ENCODE results near the gene SND1. TPM values are rescaled to one million over a fixed set of nuclear protein-coding genes. Genes with fewer than 3 reads are reported as not detected.

SND1 gene
- total RNA-seq, 1 donor, result 202 TPM

DNA sequence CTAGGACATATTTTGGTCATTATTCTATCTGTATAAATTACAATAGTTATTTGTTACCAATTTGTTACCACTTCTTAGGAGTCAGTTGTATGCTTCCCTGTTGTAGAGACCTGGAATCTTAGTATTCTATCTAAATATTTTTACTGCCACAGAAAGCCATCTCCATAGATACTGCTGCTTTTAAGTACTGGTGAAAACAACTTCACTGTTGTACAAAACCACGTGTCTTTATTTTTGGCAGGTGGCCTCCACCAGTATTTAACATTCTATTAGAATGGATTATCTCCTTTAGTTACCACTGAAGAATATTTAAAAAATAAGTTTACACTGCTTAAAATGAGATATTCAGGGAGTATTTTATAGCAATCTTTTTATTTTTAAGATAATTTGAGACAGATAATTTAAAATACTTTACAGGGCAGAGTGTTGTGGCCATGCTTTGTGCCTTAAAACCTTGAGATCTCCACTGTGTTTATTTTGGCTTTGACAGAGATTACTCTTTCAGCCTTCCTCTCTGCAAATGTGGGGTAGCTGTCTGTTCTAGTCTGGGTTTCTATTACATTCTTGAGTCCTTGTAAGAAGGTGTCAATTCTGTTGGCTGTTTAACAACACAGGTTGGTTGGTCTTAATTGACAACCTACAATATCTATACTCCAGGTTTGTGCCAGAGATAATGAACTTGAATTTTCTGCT lies 193.7 kb downstream of the SND1 start:
- TF ChIP-seq CTCF (IDR thresholded peaks at IDR 0.05; ENCODE audit: insufficient read depth, low read length), result no peak
- H3K4me3 ChIP-seq (ENCODE audit: low read depth, low read length), result no peak overlapping the region
- peak; percentile 9 for DNase-seq (ENCODE audit: low read depth)

DNA sequence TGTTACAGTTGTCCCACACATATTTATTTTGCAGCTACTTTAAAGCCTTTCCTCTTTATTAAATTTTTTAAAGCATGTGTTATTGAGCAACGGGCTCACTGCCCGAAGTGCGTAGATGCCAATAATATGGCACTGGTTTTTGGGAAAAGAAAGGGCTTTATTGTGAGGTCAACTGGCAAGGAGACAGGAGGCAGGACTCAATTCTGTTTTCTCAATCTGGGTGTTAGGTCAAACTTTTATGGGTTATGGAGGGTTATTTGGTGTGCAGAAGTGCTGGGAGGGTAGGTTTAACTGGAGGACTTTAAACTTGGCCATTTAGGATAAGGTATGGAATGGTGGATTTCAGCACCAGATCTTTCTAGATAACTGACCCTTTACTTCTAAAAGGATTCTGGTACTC lies 195.6 kb downstream of the SND1 start:
- no peak for DNase-seq (ENCODE audit: low read depth)
- no peak overlapping the region for H3K4me3 ChIP-seq (ENCODE audit: low read depth, low read length)
- TF ChIP-seq CTCF (IDR thresholded peaks at IDR 0.05; ENCODE audit: insufficient read depth, low read length), result no peak

DNA sequence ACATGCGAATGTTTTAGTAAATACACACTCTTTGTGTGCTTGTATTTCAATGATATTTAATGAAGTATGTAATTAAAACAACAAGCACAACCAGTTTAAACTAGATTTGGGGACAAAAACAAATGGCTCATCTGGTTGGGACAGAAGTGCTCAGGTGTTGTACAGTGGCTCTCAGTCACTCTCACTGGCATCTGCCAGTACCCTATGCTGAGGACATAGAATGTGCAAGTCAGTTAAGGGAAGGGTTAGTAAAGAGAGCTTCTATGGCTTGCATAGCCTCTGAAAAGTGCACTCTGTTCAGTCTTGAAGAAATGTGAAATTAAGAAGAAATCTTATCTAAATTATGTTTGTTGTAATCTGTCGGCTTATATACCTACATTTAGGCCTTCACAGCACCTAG lies 196.2 kb downstream of the SND1 start:
- H3K4me3 ChIP-seq (ENCODE audit: low read depth, low read length), result no peak overlapping the region
- no peak for DNase-seq (ENCODE audit: low read depth)
- TF ChIP-seq CTCF (IDR thresholded peaks at IDR 0.05; ENCODE audit: insufficient read depth, low read length), result no peak

DNA sequence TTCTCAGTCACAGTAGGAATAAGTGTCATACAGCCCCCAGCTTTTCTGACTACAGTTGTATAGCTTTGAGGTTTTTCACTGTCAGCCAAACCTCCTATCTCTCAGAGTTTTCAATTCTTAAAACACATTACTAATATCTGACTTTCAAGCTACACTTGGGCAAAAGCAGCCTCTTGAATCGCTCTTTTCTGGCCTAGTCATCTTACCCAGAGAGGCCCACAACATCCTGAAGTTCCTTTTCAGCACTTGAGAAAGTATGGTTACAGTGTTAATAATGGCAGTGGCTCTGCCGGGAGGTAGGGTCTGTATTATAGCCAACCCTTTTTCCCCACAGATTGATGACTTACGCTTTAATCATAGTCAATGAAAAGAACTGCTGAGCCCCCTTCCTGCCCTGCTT lies 198.2 kb downstream of the SND1 start:
- no peak for DNase-seq (ENCODE audit: low read depth)
- no peak for TF ChIP-seq CTCF (IDR thresholded peaks at IDR 0.05; ENCODE audit: insufficient read depth, low read length)
- no peak overlapping the region for H3K4me3 ChIP-seq (ENCODE audit: low read depth, low read length)

DNA sequence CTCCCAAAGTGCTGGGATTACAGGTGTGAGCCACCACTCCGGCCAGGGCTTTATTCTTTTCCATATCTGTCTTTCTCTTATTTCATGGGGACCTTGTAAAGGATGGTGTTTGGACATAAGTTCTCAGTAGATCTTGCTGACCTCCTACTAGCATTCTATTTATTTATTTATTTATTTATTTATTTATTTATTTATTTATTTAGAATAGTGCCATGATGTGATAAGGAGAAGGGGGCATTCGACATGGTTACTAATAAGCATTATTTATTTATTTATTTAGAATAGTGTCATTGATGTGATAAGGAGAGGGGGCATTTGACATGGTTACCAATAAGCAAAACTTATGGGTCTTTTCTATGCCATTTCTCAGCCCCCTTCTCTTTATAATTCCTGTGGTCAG lies 202.4 kb downstream of the SND1 start:
- no peak for TF ChIP-seq CTCF (IDR thresholded peaks at IDR 0.05; ENCODE audit: insufficient read depth, low read length)
- no peak for DNase-seq (ENCODE audit: low read depth)
- H3K4me3 ChIP-seq (ENCODE audit: low read depth, low read length), result no peak overlapping the region

GRCh38 chr7:127857464-127857841 lies 205.5 kb downstream of the SND1 start:
- DNase-seq (ENCODE audit: low read depth), result no peak
- no peak for TF ChIP-seq CTCF (IDR thresholded peaks at IDR 0.05; ENCODE audit: insufficient read depth, low read length)
- H3K4me3 ChIP-seq (ENCODE audit: low read depth, low read length), result no peak overlapping the region
